Loucy (cell line): ENCODE measurements around the gene TOB1.
A peak's percentile ranks its signal among the peaks of the same experiment; 100 is the strongest.

Experiments used
- H2AFZ ChIP-seq: fragments of 200-600 bp; sonication (generic); 2 replicates; pipeline ENCODE4 v1.6.0; 2016; ENCODE audit warnings: antibody characterized with exemption, mild to moderate bottlenecking, low read length, moderate library complexity
- H3F3A ChIP-seq: fragments of 200-600 bp; 2 replicates; pipeline ENCODE4 v1.6.0; 2016; ENCODE audit warnings: antibody characterized with exemption, low read depth, mild to moderate bottlenecking
- H3K27me3 ChIP-seq: fragments of 200-600 bp; sonication (generic); 2 replicates; pipeline ENCODE4 v1.6.1; 2014; ENCODE audit warnings: low read length, mild to moderate bottlenecking; ENCODE audit not compliant: insufficient read depth, poor library complexity, severe bottlenecking
- H3K36me3 ChIP-seq: fragments of 200-600 bp; sonication (generic); 2 replicates; pipeline ENCODE4 v1.6.1; 2016; ENCODE audit warnings: low read length; ENCODE audit not compliant: insufficient read depth
- H3K4me1 ChIP-seq: fragments of 200-600 bp; sonication (generic); 2 replicates; pipeline ENCODE4 v1.5.1; 2014; ENCODE audit warnings: low read length, mild to moderate bottlenecking; ENCODE audit not compliant: insufficient read depth, poor library complexity, severe bottlenecking
- H3K4me2 ChIP-seq: fragments of 200-600 bp; sonication (generic); 2 replicates; pipeline ENCODE4 v1.6.0; 2014; ENCODE audit warnings: antibody characterized with exemption, low read length, low read depth, mild to moderate bottlenecking; ENCODE audit not compliant: poor library complexity, severe bottlenecking
- H3K4me3 ChIP-seq: fragments of 200-600 bp; sonication (generic); 2 replicates; pipeline ENCODE4 v1.5.1; 2014; ENCODE audit warnings: low read length, mild to moderate bottlenecking, mixed read lengths; ENCODE audit not compliant: poor library complexity, severe bottlenecking
- H3K79me2 ChIP-seq: fragments of 200-600 bp; sonication (generic); 2 replicates; pipeline ENCODE4 v1.6.1; 2014; ENCODE audit warnings: low read length; ENCODE audit not compliant: insufficient read depth
- H3K9ac ChIP-seq: fragments of 200-600 bp; sonication (generic); 2 replicates; pipeline ENCODE4 v1.6.0; 2014; ENCODE audit warnings: mild to moderate bottlenecking, low read depth, low read length, moderate library complexity; ENCODE audit not compliant: poor library complexity, severe bottlenecking
- H3K9me2 ChIP-seq: fragments of 200-600 bp; sonication (generic); replicated peaks from 2 replicates; pipeline ENCODE4 v1.6.1; 2016; ENCODE audit warnings: low read depth, low read length, mixed read lengths
- H3K9me3 ChIP-seq: fragments of 200-600 bp; sonication (generic); 2 replicates; pipeline ENCODE4 v1.6.1; 2014; ENCODE audit warnings: mild to moderate bottlenecking, antibody characterized with exemption, low read length, low read depth; ENCODE audit not compliant: insufficient read depth
- H4K20me1 ChIP-seq: fragments of 200-600 bp; sonication (generic); 2 replicates; pipeline ENCODE4 v1.6.0; 2014; ENCODE audit warnings: antibody characterized with exemption, low read length, mild to moderate bottlenecking; ENCODE audit not compliant: insufficient read depth, poor library complexity, severe bottlenecking
- CTCF ChIP-seq: fragments of 200-600 bp; sonication (generic); conservative IDR thresholded peaks from 2 replicates; pipeline ENCODE4 v1.5.1; 2014; ENCODE audit warnings: mild to moderate bottlenecking, antibody characterized with exemption, low read length
- EZH2phosphoT487 ChIP-seq: fragments of 200-600 bp; IDR thresholded peaks from 2 replicates; pipeline ENCODE4 v1.6.1; 2018; ENCODE audit warnings: antibody characterized with exemption, mild to moderate bottlenecking, moderate library complexity, borderline replicate concordance

TOB1 gene

GRCh38 chr17:50816771-50817751, 49.1 kb downstream of the TOB1 start:
- TF ChIP-seq CTCF (peak; percentile 91), EZH2phosphoT487 (no peak)
- no peak overlapping the region for H3K4me3 ChIP-seq

GRCh38 chr17:50816271-50816670, 49.9 kb downstream of the TOB1 start:
- no peak for TF ChIP-seq EZH2phosphoT487
- TF ChIP-seq CTCF, result no peak
- Histone ChIP-seq H3K4me1 (peaks cover 3% of the 10 kb centered on the region), H2AFZ (no peak overlapping the region), H3K4me2 (no peak overlapping the region), H3K36me3 (no peaks in the 10 kb centered on the region), H3K27me3 (no peaks in the 10 kb centered on the region), H3F3A (no peaks in the 10 kb centered on the region), H3K79me2 (no peaks in the 10 kb centered on the region), H3K9me2 (no peaks in the 10 kb centered on the region), H3K4me3 (no peak overlapping the region), H3K9me3 (no peaks in the 10 kb centered on the region), H3K9ac (no peak overlapping the region), H4K20me1 (no peaks in the 10 kb centered on the region)

More at GRCh38 chr17:50816771-50817751, 49.1 kb downstream of the TOB1 start:
- no peaks in the 10 kb centered on the region for H4K20me1 ChIP-seq
- H3K4me1 ChIP-seq, result peaks cover 3% of the 10 kb centered on the region
- H2AFZ ChIP-seq, result no peak overlapping the region
- no peak overlapping the region for H3K4me2 ChIP-seq
- no peaks in the 10 kb centered on the region for H3K36me3 ChIP-seq
- no peaks in the 10 kb centered on the region for H3K27me3 ChIP-seq
- no peaks in the 10 kb centered on the region for H3K9me2 ChIP-seq
- no peak overlapping the region for H3K9ac ChIP-seq
- no peaks in the 10 kb centered on the region for H3F3A ChIP-seq
- H3K9me3 ChIP-seq, result no peaks in the 10 kb centered on the region
- no peaks in the 10 kb centered on the region for H3K79me2 ChIP-seq

GRCh38 chr17:50815400-50815799, 50.8 kb downstream of the TOB1 start:
- H3F3A ChIP-seq, result no peaks in the 10 kb centered on the region
- H3K79me2 ChIP-seq, result no peaks in the 10 kb centered on the region
- H3K36me3 ChIP-seq, result no peaks in the 10 kb centered on the region
- H3K9me2 ChIP-seq, result no peaks in the 10 kb centered on the region
- no peak overlapping the region for H3K4me3 ChIP-seq
- peaks cover 3% of the 10 kb centered on the region for H3K4me1 ChIP-seq
- H3K4me2 ChIP-seq, result no peak overlapping the region
- H3K9me3 ChIP-seq, result no peaks in the 10 kb centered on the region
- H2AFZ ChIP-seq, result 0 out of 2 replicates have a peak overlapping the region, but pooled peaks have one; percentile 68
- no peak overlapping the region for H3K9ac ChIP-seq
- no peaks in the 10 kb centered on the region for H4K20me1 ChIP-seq
- no peaks in the 10 kb centered on the region for H3K27me3 ChIP-seq
- TF ChIP-seq EZH2phosphoT487, result no peak
- no peak for TF ChIP-seq CTCF
